Common myeloid progenitor, CD34-positive (primary cell): ENCODE data around the gene C6orf132.
A peak's percentile ranks its signal among the peaks of the same experiment; 100 is the strongest.

ENCODE experiments used
- CTCF ChIA-PET: fragments of 350-600 bp; sonication (Branson Sonifier 250); formaldehyde crosslinking; loops from one replicate; lab custom pipeline; 2021; ENCODE audit warnings: antibody characterized with exemption; lab: Charles Lee
- POLR2A ChIA-PET: fragments of 350-600 bp; sonication (Branson Sonifier 250); formaldehyde crosslinking; loops from one replicate; lab custom pipeline; 2021; ENCODE audit warnings: antibody characterized with exemption; lab: Charles Lee
- DNase-seq, 3 donors: peaks; one replicate each; pipeline versions ENCODE4 v3.0.0 to v3.0.0-alpha.2; 2013
- H3K27ac ChIP-seq, 2 experiments: 1 replicate in 1 of 2; 2 replicates in 1 of 2; pipeline ENCODE4 v1.7.0; 2013; ENCODE audit warnings: inconsistent platforms in 2 of 2, low read length in 2 of 2, mild to moderate bottlenecking in 2 of 2, low read depth in 1 of 2, moderate library complexity in 1 of 2; ENCODE audit not compliant: severe bottlenecking in 2 of 2, insufficient read depth in 1 of 2, poor library complexity in 1 of 2
- H3K27me3 ChIP-seq, 5 experiments: replicated peaks in 2 of 5; 1 replicate in 3 of 5; 2 replicates in 2 of 5; pipeline versions ENCODE4 v1.6.1 to v1.7.0; 2013; ENCODE audit warnings: low read length in 4 of 5, mild to moderate bottlenecking in 2 of 5, moderate library complexity in 2 of 5, inconsistent platforms in 1 of 5; ENCODE audit not compliant: insufficient read depth in 5 of 5, control insufficient read depth in 4 of 5
- H3K36me3 ChIP-seq, 4 experiments: 1 replicate in 2 of 4; 2 replicates in 2 of 4; pipeline versions ENCODE4 v1.6.1 to v1.7.0; 2013; ENCODE audit warnings: low read length in 3 of 4, control low read depth in 1 of 4, mild to moderate bottlenecking in 1 of 4; ENCODE audit not compliant: control insufficient read depth in 4 of 4, insufficient read depth in 4 of 4
- H3K4me1 ChIP-seq, 4 experiments: 1 replicate in 3 of 4; 2 replicates in 1 of 4; pipeline versions ENCODE4 v1.6.1 to v1.7.1; 2013; ENCODE audit warnings: low read length in 3 of 4, mild to moderate bottlenecking in 3 of 4, control low read depth in 1 of 4, inconsistent platforms in 1 of 4, moderate library complexity in 1 of 4; ENCODE audit not compliant: control insufficient read depth in 4 of 4, insufficient read depth in 4 of 4; ENCODE audit errors: control extremely low read depth in 1 of 4
- H3K4me3 ChIP-seq, 7 experiments: 1 replicate in 4 of 7; 2 replicates in 3 of 7; pipeline versions ENCODE4 v1.5.1 to v1.7.0; 2013; ENCODE audit warnings: mild to moderate bottlenecking in 7 of 7, low read length in 6 of 7, moderate library complexity in 6 of 7, inconsistent platforms in 2 of 7, low read depth in 2 of 7, control low read depth in 1 of 7; ENCODE audit not compliant: insufficient read depth in 4 of 7, control insufficient read depth in 1 of 7; ENCODE audit errors: extremely low read depth in 1 of 7
- H3K9me3 ChIP-seq, 5 experiments: 1 replicate in 4 of 5; 2 replicates in 1 of 5; pipeline versions ENCODE4 v1.6.1 to v1.7.1; 2013; ENCODE audit warnings: low read length in 4 of 5, mild to moderate bottlenecking in 2 of 5, inconsistent platforms in 1 of 5, low read depth in 1 of 5, moderate library complexity in 1 of 5; ENCODE audit not compliant: control insufficient read depth in 4 of 5, insufficient read depth in 2 of 5; ENCODE audit errors: control extremely low read depth in 1 of 5
- WGBS: methylation state at CpG from one replicate; pipeline ENCODE4 v1.1.5; 2013; ENCODE audit not compliant: insufficient coverage; 5-methylcytosine and 5-hydroxymethylcytosine counted together

C6orf132 gene

DNA sequence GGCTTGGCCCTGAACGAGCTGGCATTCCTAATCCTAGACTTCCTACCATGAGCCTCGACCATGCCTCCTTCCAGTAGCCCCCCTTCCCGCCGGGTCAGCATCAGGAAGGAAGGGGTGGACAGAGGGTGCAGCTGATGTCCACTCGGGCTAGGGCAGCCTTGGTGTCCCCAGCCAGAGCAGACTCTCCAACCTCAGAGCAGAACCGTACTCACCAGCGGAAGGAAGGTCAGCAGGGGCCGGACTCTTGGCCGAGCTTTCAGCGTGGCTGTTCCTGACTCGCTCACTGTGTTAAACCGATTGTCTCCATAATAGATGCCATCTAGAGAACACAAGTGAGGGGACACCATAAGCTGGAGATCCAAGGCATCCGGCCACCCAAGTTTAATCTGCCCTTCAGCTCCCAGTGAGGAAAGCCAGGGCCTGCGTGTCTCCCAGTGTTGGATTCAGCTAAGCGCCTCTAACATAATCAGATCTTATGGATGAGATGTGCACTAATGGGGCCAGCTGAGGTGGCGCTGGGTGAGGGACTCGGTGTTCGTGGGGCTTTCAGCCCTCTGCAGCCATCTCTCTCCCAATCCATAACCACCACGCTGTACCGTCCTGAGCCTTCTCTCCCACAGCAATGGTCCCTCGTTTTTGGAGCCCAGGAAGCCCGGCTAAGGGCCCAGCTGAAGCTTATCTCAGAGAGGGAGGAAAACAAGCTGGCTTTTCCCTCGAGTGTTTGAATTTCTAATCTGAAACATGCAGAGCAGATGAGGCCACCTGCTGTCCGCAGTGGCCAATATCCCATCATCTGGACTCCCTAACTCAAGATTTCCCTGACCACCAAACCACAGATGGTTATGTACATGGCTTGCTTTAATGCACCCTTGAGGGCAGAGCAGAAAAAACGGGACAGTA, 13.7 kb downstream of the C6orf132 start:
- ChIA-PET POLR2A (interaction anchor here (0.7 kb wide), 1 partner anchor 323 kb away, joined by 3 read pairs; no protein-coding TSS in a partner anchor), CTCF (interaction anchor here (1.2 to 1.6 kb wide), 2 partner anchors 17 to 19 kb away, joined by 3 read pairs; no protein-coding TSS in a partner anchor)
- Histone ChIP-seq H3K27ac (no peak overlapping the region), H3K4me3 (no peak overlapping the region), H3K9me3 (no peaks in the 10 kb centered on the region), H3K36me3 (no peaks in the 10 kb centered on the region), H3K4me1 (peaks cover 0 to 6% (median 2%) of the 10 kb centered on the region in 4 experiments), H3K27me3 (no peaks in the 10 kb centered on the region)
- no peak for DNase-seq
- 96% methylated on average over 21 of the region's 25 CpGs for WGBS

DNA sequence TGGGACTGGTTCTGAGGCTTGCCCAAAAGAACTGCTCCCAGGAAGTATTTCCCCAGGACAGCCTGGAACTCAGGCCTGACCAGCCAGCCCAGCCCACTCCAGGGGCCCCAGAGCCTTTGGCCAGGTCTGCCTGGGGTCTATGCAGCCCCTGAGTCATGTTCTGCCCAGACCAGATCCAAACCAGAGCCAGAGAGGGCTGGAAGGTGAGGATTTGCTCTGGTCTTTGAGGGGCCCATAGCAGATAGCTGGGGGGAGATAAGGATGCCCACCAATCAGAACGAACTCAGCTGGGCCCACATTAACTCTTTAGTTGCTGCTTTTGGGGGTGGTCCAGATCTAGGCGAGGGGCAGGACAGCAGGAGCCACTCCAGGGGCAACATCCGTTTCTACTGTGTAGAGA, 16.8 kb downstream of the C6orf132 start:
- WGBS, result 100% methylated on average over 1 of the region's 3 CpGs
- ChIA-PET CTCF (interaction anchor here (0.7 kb wide), 1 partner anchor 32 kb away, joined by 3 read pairs; no protein-coding TSS in a partner anchor), POLR2A (no interaction called here)
- no peaks in the 10 kb centered on the region for H3K36me3 ChIP-seq
- no peaks in the 10 kb centered on the region for H3K9me3 ChIP-seq
- peaks cover 0 to 6% (median 2%) of the 10 kb centered on the region in 4 experiments for H3K4me1 ChIP-seq
- H3K4me3 ChIP-seq, result no peak overlapping the region
- no peak overlapping the region for H3K27ac ChIP-seq
- no peaks in the 10 kb centered on the region for H3K27me3 ChIP-seq
- no peak for DNase-seq

DNA sequence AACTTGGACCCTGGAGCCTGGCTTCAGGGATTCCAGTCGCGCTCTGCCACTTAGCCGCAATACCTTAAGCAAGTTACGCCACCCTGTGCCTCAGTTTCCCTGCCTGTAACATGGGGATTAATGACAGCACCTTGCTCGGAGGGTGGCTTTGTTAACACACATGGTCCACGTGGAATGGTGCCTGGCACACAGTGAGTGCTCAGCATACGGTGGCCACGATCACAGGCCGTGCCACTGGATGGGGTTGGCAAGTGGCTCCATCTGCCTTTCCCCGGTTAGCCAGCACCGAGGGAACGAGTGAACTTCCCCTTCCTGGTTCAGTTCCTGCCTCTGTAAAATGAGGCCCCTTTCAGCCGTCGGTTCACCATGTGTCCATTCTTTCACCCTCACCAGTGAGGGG, 17.2 kb downstream of the C6orf132 start:
- WGBS, result 76% methylated on average over 12 of the region's 14 CpGs
- peak in 2 of 3 donors; percentile 17 to 20 for DNase-seq
- Histone ChIP-seq H3K27me3 (no peaks in the 10 kb centered on the region), H3K9me3 (no peaks in the 10 kb centered on the region), H3K27ac (no peak overlapping the region), H3K4me1 (peaks cover 0 to 6% (median 2%) of the 10 kb centered on the region in 4 experiments), H3K4me3 (no peak overlapping the region), H3K36me3 (no peaks in the 10 kb centered on the region)
- POLR2A ChIA-PET, result no interaction called here
- CTCF ChIA-PET, result interaction anchor here (0.7 to 2.0 kb wide), 4 partner anchors 11 to 343 kb away, joined by 3 to 9 read pairs (median 4); no protein-coding TSS in a partner anchor

DNA sequence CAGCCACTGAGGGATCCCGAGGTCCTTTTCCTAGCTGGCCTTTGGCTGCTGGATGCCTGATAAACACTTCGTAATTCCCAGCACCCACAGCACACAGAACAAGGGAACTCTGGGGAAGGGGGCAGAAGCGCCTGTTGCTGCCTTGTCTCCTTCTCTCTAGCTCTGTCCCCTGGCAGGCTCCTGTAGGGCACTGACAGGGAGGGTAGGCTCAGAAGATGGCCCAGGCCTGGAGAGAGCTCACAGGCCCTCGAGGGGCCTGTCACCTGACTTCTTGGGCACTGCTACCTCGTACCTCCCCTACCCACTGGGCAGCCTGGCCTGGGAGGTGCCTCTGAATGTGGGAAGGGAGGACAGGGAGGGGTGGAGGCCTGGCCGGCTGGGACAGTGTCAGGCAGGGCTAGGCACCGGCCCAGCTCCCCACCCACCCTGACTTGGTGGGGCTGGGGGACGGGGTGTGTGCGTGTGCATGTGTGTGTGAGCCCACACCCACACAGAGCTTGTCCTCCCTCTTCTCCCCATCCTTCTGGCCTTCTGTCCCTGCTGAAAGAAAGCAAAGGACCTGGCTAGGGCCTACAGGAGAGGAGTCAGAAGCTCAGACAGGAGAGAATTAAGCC, 18.1 kb downstream of the C6orf132 start:
- H3K9me3 ChIP-seq, result no peaks in the 10 kb centered on the region
- WGBS, result 100% methylated on average over 1 of the region's 9 CpGs
- POLR2A ChIA-PET, result no interaction called here
- H3K27ac ChIP-seq, result no peak overlapping the region
- H3K4me3 ChIP-seq, result no peak overlapping the region
- no peaks in the 10 kb centered on the region for H3K27me3 ChIP-seq
- H3K36me3 ChIP-seq, result no peaks in the 10 kb centered on the region
- H3K4me1 ChIP-seq, result peaks cover 0 to 6% (median 2%) of the 10 kb centered on the region in 4 experiments
- CTCF ChIA-PET, result interaction anchor here (0.7 to 2.0 kb wide), 4 partner anchors 9 to 342 kb away, joined by 3 to 9 read pairs (median 4); no protein-coding TSS in a partner anchor
- no peak for DNase-seq

DNA sequence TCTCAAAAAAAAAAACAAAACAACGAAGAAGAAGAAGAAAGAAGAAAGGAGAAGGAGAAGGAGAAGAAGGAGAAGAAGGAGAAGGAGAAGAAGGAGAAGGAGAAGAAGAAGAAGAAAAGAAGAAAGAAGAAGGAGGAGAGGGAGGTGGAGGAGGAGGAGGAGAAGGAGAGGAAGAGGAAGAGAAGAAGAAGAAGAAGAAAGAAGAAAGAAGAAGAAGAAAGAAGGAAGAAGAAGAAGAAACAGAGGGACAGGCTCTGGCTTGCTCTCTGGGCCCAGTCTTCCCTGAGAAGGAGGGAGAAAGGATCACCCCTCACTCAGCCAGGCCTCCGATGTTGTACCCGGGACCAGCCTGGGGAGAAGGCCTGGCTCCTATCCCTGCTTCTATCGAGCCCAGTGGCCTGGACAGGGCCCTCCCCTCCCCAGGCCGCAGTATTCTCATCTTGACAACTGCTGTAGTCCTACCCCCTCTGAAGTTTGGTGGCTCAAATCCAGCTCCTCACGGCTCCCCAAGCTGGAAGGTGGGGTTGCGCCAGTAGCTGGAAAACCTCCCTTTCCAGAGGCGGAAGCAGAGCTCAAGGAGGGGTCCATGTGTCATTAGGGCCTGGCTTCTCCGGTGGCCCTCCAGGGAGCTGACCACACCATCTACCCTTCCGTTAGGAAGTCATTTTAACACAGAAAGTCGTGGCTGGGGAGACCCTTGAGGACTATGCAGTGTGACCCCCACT, 18.9 kb downstream of the C6orf132 start:
- H3K4me1 ChIP-seq, result peaks cover 0 to 6% (median 2%) of the 10 kb centered on the region in 4 experiments
- POLR2A ChIA-PET, result no interaction called here
- H3K27me3 ChIP-seq, result no peaks in the 10 kb centered on the region
- 92% methylated on average over 8 of the region's 11 CpGs for WGBS
- no peak for DNase-seq
- no peak overlapping the region for H3K4me3 ChIP-seq
- no peaks in the 10 kb centered on the region for H3K36me3 ChIP-seq
- no peak overlapping the region for H3K27ac ChIP-seq
- no peaks in the 10 kb centered on the region for H3K9me3 ChIP-seq
- CTCF ChIA-PET, result interaction anchor here (1.2 to 2.0 kb wide), 4 partner anchors 10 to 19 kb away, joined by 3 to 9 read pairs (median 4); no protein-coding TSS in a partner anchor

DNA sequence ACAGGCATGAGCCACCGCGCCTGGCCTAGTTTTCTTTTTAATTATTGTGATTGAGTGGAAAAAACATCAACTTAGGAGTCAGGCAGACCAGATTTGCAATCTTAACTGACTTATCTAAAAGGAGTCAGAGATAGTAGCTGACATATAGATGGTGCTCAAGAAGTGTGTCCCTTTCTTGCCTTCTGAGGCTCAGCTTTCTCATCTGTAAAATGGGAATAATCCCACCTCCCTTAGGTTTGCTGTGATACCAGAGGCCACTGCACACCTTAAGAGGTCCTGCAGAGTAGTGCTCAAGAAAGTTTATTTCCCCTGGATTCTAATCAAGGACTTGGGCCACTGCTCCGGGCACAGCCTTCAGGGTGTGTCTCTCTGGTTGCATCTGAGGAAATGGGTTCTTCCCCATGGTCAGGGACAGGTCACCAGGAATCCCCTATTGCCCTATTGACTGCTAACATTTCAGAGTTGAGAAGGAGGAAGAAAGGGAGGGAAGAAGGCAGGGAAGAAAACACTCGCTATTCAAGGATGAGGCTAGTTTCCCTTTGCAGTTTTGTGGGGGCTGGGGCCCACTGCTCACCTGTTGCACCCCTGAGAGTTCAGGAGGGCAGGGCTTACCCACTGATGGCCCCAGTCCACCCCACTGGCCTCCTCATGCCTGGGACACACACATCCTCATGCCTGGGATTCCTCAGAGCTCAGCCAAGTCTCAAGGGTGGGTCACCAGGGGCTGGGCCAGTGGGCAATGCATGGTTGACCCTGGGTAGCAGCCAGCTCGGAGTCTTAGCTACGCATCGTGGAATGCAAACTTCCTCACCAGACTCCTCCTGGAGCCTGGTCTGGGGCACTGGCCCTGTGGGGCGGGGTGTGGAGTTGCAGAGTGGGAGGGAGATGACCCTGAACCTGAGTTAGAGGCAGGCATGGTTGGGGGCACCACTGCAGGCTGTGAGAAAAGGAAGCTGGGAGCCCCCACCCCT, 21.2 kb downstream of the C6orf132 start:
- no peak overlapping the region for H3K4me3 ChIP-seq
- H3K4me1 ChIP-seq, result peaks cover 0 to 6% (median 2%) of the 10 kb centered on the region in 4 experiments
- no peaks in the 10 kb centered on the region for H3K36me3 ChIP-seq
- no peak for DNase-seq
- POLR2A ChIA-PET, result interaction anchor here (0.6 kb wide), 1 partner anchor 253 kb away, joined by 3 read pairs; no protein-coding TSS in a partner anchor
- CTCF ChIA-PET, result interaction anchor here (1.3 to 1.5 kb wide), 2 partner anchors 14 to 17 kb away, joined by 4 to 6 read pairs; no protein-coding TSS in a partner anchor
- H3K9me3 ChIP-seq, result no peaks in the 10 kb centered on the region
- 98% methylated on average over 7 of the region's 8 CpGs for whole genome bisulfite sequencing
- no peak overlapping the region for H3K27ac ChIP-seq
- H3K27me3 ChIP-seq, result no peaks in the 10 kb centered on the region
